Body of pancreas (tissue), 4 donors: Measurements from ENCODE around the gene C11orf68.

ENCODE experiments used
- POLR2A ChIP-seq, 3 donors: fragments of 450-650 bp; IDR thresholded peaks; one replicate each; pipeline ENCODE4 v1.6.1; 2016; ENCODE audit warnings: antibody characterized with exemption in 3 of 3, mild to moderate bottlenecking in 2 of 3
- TF ChIP-seq, protein P1 (sequence below), 7 experiments: fragments of 450-650 bp in 4 of 7; fragments of 200-600 bp in 3 of 7; sonication (generic) in 3 of 7; IDR thresholded peaks; one replicate each; pipeline ENCODE4 v1.5.1; 2016 to 2019; ENCODE audit warnings: antibody characterized with exemption in 7 of 7

DNA sequence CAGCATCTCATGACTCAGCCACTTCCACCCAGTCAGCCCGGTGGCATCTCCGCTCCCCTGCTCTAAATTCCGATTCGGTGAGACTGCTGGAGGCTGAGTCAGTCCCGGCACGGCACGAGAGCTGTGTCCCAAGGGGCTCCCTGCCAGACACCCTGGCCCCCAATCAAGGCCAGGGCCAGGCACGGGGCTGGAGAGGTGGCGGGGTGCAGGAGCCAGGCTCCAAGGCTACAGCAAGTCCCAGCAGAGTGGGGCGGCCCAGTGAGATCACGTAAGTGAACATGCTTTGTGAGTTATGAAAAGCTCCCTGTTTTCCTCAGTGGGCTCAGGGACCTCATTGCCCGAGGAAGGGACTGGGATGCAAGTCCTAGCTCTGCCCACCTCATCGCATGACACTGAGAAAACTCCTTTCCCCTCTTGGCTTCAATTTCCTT, 3.0 kb downstream of the C11orf68 start:
- TF ChIP-seq, protein P1, sequence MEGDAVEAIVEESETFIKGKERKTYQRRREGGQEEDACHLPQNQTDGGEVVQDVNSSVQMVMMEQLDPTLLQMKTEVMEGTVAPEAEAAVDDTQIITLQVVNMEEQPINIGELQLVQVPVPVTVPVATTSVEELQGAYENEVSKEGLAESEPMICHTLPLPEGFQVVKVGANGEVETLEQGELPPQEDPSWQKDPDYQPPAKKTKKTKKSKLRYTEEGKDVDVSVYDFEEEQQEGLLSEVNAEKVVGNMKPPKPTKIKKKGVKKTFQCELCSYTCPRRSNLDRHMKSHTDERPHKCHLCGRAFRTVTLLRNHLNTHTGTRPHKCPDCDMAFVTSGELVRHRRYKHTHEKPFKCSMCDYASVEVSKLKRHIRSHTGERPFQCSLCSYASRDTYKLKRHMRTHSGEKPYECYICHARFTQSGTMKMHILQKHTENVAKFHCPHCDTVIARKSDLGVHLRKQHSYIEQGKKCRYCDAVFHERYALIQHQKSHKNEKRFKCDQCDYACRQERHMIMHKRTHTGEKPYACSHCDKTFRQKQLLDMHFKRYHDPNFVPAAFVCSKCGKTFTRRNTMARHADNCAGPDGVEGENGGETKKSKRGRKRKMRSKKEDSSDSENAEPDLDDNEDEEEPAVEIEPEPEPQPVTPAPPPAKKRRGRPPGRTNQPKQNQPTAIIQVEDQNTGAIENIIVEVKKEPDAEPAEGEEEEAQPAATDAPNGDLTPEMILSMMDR (IDR thresholded peaks at IDR 0.05) = no peak
- TF ChIP-seq POLR2A (IDR thresholded peaks at IDR 0.05) = peak in 2 of 3 donors; percentile 12 to 23
